Measurements from ENCODE around the gene EFCAB6.

Gene EFCAB6

DNA sequence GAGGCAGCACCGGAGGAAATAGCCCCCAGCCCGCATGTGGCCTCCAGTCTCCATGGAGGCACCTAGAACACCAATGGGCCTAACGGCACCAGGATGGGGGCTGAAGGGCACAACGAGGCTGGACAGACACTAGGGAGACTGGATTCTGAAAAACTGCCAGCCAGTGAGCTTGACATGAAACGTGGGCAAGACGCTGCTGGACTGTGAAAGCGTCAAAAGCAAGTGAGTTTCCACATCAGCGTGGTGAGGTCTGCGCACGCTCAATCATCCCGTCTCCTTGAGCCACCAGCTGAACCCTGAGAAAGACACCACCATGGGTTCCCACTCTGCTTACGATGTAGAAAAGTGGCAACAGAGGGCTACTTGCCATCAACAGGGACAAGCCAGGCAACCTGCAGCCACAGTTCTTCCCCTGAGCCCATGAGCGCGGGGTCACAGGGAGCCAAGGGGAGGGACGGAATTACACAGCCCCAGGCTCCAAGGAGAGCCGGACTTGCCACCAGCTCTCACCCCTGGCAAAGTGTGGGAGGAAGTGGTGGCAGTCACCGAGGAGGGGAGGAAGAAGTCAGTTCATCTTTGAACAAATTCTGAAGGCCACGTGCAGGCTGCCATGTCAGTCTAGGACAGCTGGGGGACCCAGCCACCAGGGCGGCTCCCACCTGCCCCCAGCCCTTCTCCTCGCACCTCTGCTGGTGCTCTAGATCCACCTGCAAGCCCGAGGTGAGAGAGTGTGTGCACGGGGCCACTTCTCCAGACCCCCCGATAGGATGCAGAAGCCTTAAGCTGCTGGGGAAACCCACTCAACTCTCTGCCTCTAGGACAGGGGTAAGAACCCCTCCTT lies 269.2 kb downstream of the EFCAB6 start:
- in situ Hi-C loops (cut with MboI; ENCODE audit: low sequenced_read_pairs, unreplicated experiment): no loop called here

DNA sequence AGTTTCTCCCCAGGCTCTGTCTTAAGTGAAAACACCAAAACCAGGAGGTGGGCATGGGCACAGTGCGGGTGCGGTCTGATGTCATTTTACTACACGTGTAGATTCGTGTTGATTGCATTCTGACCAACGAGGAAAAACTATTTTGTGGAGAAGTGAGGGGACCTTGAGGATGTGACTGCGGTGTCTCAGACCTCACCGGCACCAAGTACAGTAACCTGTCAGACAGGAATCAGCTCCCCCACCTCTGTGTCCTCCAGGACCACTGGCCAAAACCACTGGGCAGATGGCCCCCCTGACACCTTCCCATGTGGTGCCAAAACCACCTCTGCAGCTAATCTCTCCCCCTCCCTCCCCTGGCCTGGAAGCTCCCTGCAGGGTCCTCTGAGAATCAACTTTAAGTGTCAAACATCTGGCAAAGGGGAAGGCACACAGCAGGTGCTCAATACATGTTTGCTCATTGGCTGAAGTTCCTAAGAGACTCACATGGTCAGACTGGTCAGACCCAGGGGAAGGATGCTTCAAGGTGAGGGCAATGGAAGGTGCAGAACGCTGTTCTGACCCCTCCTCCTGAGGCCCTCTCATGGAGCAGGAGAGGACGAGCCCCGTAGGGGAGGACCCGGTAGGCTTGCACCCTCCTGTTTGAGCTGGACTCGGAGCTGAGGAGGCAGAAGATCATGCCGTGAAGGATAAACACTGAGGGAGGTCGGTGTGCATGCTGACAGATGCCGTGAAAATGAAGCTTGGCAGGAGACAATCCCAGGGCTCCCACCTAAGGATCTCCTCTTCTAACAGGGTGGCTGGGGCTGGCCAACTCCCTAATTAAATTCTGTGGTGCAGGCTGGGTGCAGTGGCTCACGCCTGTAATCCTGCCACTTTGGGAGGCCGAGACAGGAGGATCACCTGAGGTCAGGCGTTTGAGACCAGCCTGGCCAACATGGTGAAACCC lies 270.4 kb downstream of the EFCAB6 start:
- in situ Hi-C loops (cut with MboI; ENCODE audit: low sequenced_read_pairs, unreplicated experiment): no loop called here
- TF ChIP-seq, protein P1, sequence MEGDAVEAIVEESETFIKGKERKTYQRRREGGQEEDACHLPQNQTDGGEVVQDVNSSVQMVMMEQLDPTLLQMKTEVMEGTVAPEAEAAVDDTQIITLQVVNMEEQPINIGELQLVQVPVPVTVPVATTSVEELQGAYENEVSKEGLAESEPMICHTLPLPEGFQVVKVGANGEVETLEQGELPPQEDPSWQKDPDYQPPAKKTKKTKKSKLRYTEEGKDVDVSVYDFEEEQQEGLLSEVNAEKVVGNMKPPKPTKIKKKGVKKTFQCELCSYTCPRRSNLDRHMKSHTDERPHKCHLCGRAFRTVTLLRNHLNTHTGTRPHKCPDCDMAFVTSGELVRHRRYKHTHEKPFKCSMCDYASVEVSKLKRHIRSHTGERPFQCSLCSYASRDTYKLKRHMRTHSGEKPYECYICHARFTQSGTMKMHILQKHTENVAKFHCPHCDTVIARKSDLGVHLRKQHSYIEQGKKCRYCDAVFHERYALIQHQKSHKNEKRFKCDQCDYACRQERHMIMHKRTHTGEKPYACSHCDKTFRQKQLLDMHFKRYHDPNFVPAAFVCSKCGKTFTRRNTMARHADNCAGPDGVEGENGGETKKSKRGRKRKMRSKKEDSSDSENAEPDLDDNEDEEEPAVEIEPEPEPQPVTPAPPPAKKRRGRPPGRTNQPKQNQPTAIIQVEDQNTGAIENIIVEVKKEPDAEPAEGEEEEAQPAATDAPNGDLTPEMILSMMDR (IDR thresholded peaks at IDR 0.05; ENCODE audit: borderline replicate concordance, control extremely low read depth, extremely low read depth, insufficient read depth, missing control alignments): no peak
- DNase-seq (ENCODE audit: low spot score): no peak

More for the DNA sequence above, 269.2 kb downstream of the EFCAB6 start:
- no peak for DNase-seq (ENCODE audit: low spot score)
- TF ChIP-seq, protein P1 (IDR thresholded peaks at IDR 0.05; ENCODE audit: borderline replicate concordance, control extremely low read depth, extremely low read depth, insufficient read depth, missing control alignments): no peak

DNA sequence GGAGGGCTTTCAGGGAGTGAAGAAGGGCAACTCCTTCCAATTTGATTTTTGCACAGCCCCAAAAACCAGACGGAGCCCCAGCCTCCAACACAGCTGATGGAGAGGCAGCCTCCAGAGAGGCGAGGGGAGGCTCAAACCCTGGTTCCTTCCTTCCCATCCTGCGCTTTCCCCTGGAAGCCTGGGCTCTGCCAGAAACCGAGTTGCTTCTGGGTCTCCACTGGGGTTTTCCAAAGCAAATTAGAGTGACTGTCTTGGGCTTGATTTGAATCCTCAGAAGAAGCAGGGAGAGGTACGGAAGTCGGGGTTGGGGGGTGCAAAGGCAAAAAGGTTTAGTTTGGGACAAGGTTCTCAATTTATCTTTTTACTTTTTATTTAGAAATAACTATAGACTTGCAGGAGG lies 271.1 kb downstream of the EFCAB6 start:
- in situ Hi-C loops (cut with MboI; ENCODE audit: low sequenced_read_pairs, unreplicated experiment): no loop called here

DNA sequence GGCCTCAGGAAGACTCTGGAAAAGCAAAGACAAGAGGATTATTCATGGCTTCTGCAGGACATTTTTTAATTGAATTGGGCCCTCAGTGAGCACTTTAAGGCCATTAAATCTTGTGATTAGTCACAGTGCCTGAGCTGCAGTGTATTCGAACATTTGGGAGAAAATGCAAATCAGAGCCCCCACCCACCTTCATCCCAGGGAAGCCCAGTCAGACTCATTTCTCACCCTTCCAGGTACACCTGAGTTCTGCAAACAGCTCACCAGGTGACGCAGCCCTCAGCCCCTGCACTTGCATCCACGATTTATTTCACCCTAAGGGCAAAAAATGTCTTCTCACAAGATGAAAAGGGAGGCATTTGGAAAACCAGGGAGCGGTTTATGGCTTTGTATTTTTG lies 271.6 kb downstream of the EFCAB6 start:
- TF ChIP-seq, protein P1 (IDR thresholded peaks at IDR 0.05; ENCODE audit: borderline replicate concordance, control extremely low read depth, extremely low read depth, insufficient read depth, missing control alignments): no peak
- no peak for DNase-seq (ENCODE audit: low spot score)
- in situ Hi-C loops (cut with MboI; ENCODE audit: low sequenced_read_pairs, unreplicated experiment): no loop called here

More for the DNA sequence above, 271.1 kb downstream of the EFCAB6 start:
- DNase-seq (ENCODE audit: low spot score): no peak
- TF ChIP-seq, protein P1 (IDR thresholded peaks at IDR 0.05; ENCODE audit: borderline replicate concordance, control extremely low read depth, extremely low read depth, insufficient read depth, missing control alignments): no peak

DNA sequence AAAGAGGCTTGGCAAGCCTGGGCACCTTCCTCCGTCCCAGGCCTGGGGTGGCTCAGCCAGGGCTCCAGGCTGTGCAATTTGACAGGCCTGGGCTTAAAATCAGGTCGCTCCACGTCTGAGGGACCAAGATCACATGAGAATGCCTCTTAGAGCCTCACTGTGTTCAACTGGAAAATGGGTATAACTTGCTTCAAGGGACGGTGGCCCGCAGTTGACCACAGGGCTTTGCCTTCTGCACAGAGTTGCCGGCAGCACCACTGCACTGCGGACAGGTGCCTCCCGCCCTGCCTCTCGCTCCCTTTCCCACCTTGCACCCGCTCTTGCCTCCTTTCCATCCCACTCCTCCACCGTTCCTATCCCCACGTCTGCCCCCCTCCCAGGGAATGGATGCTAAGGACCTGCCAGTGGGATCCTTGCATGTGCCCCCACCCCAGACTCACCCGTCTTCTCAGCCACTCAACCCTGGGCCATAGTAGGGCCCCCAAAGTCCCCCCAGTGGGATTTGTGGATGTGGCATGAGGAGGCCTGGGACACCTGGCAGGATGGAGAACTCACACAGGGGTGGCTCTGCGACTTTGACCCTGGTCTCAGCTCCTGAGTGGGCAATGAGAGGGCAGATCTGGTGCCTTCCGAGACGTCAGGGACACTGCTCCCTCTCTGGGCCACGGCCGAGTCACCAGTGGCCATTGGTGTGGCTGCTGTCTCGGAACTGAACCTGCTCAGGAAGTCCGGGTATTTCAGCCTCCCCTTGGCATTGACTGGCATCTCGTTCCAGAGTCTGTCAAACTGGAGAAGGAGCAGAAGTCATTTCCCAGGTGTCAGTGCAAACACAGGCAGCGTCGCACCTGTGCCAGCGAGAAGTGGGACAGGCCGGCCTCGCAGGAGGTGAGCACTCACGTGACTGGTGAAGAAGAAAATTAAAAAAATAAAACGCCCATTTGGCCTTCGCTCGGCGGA lies 272.3 kb downstream of the EFCAB6 start:
- no peak for DNase-seq (ENCODE audit: low spot score)
- in situ Hi-C loops (cut with MboI; ENCODE audit: low sequenced_read_pairs, unreplicated experiment): no loop called here
- TF ChIP-seq, protein P1 (IDR thresholded peaks at IDR 0.05; ENCODE audit: borderline replicate concordance, control extremely low read depth, extremely low read depth, insufficient read depth, missing control alignments): no peak
